Renal cortical epithelial cell (primary cell): Measurements from ENCODE around the gene PROZ. TPM values are rescaled to one million over a fixed set of nuclear protein-coding genes. Genes with fewer than 3 reads are reported as not detected.

Source experiments
- DNase-seq: peaks from one replicate; pipeline ENCODE4 v3.0.0-alpha.2; 2011; ENCODE audit warnings: low read depth
- total RNA-seq: library from RNA; depleted of rRNA; stranded (reverse); fragments of >200 nt; gene quantifications from 2 replicates; pipeline ENCODE4 v1.2.3, GENCODE V29; 2014

PROZ gene
- total RNA-seq, 1 donor from 2014 or later: not detected

DNA sequence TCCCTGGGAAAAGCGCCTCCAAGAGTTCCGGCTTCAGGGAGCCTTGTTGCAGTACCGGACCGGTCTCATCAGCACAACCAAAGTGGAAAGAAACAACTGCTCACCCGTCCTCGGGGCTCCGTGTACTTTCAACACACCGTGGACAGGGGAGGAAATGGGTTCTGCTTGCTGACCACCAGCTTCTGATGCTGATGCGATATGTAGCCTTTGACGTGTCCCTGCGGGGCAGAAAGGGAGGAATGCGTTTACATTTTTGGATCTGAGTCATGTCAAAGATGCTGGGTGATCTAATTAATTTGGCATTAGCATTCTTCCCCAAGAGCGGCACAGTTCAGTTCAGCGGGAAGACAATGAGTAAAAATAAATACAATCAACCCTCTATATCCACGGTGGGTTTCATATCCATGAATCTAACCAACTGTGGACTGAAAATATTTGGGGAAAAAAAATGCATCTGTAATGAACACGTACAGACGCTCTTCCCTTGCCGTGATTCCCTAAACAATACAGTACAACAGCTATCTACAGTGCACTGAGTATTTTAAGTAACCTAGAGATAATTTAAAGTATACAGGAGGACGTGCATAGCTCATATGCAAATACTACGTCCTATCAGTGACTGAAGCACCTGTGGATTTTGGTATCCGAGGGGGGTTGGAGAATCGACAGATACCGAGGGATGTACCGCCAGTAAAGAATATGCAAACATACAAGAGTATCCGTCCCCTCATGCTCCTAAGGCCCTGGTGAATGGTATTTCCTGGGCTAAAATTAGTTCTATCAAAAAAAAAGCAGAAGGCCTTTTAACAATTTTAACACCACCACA, 19.8 kb downstream of the PROZ start:
- no peak for DNase-seq

DNA sequence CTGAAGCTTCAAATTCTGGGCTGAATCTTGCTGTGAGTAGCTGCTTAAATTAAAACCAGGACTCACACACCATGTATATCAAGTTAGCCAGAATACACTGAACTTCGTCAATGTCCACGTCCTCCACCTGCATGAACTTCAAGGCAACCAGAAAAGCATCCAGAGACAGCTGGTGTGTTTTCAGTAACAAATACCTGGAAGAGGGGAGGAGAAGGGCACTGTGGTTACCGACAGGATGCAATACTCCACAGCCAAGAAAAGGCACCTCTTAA, 20.4 kb downstream of the PROZ start:
- DNase-seq: no peak

DNA sequence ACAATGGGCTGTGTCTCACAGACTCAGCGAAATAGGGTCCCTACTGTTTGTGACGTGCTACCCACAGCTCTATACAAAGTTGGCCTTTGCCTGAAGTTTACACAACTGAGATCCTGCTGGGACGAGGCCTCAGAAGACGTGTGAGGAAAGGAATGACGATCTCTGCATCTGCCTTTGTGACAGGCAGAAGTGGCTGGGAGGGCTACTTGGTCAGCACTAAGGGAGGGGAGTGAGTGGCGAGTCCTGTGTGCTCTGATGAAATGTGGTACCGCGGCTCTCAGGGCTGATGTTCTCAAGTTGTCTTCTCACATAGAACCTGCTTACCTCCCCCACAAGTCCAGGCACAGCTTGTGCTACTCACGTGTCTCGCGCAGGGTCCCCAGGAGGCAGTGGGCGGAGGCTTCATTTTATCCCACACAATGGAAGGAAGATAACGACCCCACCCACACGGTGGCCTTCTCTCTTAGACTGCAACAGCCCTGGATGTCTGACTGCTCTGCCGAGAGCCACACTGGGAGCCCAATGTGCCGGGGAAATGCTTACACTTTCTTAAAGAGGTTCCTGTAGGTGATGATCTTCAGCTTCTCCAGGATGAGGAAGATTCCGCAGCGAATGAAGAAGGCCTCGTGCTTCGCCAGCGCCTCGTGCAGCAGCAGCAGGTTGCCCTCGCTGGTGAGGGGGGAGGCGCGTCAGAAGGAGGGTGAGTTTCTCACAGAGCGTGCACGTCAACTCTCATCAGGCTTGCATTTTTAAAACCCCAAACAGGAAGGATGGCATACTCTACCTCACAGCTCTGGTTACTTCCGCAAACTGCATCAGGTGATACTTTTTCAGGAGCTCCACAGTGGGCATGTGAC, 21.2 kb downstream of the PROZ start:
- DNase-seq: no peak

DNA sequence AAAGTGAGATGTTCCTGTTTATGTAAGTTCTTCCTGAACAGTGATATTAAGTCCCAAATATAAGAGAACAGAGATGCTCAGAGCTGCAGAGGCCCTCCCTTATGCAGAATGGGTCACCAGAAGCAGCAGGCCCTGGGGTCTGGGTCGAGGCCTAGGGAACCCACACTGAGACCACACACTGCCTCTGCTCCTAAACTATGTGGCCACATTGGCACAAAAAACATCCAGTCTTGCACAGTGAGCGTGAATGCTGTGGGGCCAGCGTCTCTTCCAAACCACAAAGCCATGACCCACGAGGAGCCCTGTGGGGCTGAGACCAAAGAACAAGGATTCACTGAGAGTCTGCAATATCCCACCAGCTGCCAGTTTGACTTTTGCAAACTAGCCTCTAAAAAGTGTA, 23.6 kb downstream of the PROZ start:
- DNase-seq: no peak

DNA sequence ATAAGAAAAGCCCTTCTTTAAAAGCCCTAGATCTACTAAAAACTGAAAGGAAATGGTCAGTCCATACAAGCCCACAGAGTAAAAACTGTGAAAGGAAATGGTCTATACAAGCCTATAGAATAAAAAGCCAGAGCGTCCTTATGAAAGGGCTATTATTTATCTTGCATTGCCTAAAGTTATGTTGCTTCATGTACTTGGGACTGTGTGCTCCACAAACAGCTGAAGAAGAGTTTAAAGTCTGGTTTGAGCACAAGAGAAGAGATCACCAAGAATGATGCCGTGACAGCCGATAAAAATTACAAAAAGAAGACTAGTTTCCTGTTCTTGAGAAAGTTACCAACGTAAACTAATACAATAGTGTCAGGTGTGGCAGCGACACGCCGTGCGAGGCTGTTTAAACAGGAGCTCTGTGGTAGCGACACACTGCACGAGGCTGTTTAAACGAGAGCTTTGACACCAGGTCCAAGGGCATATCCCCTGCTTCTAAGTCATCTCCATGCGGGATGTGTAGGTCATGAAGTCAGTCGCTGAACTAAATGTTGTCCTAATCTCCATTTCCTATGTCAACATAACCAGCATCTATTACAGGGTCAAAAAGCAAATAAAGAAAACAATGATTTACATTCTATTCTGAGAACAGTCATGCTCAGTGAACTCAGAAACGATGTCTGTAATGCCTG, 25.1 kb downstream of the PROZ start:
- DNase-seq: no peak

DNA sequence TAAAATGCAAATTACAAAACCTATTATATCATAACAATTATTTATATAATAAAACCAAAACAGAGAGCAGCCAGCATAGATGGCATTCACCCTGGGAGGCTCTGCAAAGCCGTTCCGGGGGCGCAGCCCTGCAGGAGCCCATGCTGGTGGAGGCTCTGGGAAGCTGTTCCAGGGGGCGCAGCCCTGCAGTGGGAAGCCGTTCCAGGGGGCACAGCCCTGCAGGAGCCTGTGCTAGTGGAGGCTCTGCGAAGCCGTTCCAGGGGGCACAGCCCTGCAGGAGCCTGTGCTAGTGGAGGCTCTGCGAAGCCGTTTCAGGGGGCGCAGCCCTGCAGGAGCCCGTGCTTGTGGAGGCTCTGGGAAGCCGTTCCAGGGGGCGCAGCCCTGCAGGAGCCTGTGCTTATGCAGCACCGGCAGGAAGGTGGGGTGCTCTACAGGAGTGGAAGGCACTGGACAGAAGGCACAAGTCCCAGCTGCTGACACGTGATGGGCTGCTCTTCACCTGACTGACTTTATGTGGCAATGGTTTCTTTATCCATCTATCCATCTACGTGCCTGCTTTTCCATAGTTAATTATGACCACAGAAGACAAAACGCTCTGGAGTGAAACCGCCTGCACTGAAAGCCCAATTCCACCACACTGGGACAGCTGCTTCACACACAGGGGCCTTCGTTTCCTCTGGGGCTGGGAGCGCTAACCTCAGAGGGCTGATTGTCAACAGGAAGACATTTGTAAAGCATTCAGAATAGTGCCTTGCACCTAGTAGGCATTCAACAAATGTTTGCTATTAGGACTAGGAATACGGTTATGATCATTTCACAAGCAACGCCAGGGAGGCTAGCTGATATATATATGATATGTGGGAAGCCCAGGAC, 26.4 kb downstream of the PROZ start:
- DNase-seq: no peak

DNA sequence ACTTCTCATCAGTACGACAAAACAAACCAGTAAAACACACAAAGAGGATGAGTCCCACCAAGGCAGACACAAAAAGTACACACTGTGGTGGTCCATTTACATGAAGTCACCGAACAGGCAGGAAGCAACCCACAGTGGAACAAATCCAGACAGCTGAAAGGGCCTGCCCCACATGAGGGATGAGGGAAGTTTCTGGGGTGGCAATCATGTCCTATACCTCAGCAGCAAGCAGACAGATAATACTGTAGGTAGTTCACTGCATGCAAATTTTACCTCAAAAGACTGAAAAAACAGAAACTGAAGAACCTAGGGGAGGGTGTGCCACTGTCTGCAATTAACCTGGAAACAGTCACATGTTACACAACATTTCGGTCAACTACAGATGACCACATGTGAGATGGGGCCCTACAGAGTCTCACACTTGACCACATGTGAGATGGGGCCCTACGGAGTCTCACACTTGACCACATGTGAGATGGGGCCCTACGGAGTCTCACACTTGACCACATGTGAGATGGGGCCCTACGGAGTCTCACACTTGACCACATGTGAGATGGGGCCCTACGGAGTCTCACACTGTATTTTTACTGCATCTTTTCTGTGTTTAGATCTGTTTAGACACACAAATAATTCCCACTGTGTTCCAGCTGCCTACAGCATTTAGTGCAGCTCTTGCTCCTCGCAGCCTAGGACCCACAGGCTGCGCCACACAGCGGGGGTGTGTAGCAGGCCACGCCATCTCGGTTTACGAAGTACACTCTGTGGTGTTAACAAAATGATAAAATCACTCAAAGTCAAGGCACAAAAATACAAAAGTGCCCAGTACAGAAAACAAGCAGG, 27.8 kb downstream of the PROZ start:
- DNase-seq: no peak

DNA sequence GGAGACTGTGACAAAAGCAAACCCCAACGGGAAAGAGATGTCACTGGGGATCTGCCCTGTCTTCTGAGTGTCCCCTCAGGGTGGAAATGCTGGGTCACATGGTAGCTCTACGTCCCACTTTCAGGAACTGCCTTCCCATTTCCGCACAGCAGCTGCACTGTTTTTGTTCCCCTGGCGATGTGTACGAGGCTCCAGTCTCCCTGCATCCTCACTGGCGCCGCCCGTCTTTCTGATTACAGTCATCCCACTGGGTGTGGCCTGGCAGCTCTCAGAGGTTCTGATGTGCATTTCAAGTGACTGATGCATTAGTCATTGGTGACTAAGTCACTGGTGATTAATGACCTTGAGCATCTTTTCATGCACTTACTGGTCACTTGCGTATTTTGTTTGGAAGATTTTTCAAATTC, 28.8 kb downstream of the PROZ start:
- DNase-seq: peak; percentile 100

DNA sequence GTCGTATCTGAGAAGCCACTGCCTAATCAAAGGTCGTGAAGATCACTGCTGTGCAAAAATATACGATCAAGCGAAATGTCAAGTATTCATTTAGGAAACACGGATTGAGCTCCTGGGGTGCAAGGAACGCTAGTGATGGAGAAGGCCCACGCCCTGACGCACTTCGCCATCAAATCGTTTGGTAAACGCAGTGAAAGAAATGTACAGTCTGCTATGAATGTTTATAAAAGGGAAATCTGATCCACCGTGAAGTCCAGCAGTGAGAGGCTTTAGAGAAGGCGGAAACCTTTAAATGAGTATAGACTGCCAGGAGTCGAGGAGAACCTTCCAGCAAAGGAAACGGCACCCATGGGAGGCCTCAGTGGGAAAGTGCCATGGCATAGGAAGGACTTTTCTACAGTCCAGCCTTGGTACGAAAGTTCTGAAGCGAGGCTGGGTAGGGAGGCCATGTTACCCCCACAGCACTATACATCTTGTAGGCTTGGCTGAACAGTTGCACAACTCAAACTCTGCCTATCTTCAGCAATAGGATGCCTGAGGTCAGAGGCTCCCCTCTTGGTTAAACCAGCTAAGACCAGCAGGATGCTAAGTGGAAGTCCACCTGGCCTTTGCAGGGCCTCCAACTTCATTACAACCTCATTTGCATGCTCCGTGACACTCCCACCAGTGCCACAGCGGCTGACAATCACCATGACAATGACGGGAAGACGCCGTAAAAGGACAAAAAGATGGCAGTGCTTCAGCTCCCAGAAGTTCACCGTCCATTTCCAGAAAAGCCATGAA, 29.6 kb downstream of the PROZ start:
- DNase-seq: no peak

DNA sequence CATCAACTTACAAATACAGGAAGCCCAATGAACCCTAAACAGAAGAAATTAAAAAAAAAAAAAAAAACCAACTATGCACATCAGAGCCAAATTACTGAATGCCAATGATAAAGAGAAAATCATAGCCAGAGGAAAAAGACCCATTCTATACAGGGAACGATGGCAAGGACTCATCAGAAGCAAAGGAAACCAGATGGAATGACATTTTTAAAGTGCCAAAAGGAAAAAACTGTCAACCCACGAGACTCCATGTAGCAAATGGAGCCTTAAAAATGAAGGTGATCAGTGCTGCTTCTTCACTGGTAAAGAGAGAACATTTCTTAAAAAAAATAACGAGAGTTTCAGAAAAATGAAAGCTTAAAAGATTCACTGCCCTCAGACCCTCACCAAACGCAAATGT, 31.7 kb downstream of the PROZ start:
- no peak for DNase-seq

DNA sequence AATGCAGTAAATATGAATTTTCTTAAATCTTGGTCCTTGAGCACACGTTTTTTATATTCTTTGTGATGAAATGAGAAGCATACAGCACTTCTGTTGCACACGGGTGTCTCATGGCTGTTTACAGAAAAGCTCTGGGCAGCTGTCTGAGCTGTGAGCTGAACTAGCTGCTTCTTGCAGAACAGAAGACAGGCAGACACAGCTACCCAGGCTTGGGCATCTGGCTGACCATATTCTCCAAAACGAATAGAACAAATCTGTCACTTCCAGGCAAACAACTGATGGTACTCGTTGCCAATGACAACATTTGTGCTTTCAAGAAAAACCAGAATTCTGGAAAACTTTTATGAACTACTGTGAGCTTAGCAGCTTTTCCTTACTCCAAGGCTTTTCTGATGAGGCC, 33.8 kb downstream of the PROZ start:
- no peak for DNase-seq

DNA sequence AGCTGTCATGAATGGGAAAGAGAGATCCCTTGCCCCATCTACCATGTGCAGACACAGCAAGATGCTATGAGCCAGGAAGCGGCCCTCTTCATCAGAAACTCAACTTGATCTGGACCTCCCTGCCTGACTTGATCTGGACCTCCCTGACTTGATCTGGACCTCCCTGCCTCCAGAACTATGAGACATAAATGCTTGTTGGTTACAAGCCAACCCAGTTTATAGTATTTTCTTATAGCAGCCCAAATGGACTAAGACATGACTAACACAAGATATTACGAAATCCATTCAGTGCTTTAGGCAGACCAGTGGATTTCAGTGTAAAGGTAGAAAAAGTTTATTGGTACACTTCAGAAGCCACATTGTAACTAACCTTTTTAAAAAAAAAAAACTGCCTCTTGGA, 34.5 kb downstream of the PROZ start:
- peak; percentile 88 for DNase-seq

DNA sequence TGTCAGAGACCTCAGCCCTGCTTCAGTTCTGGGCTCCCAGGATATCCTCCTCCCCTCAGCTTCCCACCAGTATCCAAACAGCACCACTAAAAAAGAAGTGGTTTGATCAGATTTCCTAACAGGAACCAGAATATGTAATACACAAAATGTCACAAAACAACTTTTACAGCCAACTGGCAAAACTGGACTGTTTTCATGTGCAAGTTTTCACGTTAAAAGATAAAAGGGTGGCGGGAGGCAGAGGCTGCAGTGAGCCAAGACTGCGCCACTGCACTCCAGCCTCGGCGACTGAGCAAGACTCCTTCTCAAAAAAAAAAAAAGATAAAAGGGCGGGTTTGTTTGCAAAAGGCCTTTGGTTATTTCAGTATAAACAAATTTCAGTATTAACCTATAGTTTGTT, 36.9 kb downstream of the PROZ start:
- DNase-seq: no peak

DNA sequence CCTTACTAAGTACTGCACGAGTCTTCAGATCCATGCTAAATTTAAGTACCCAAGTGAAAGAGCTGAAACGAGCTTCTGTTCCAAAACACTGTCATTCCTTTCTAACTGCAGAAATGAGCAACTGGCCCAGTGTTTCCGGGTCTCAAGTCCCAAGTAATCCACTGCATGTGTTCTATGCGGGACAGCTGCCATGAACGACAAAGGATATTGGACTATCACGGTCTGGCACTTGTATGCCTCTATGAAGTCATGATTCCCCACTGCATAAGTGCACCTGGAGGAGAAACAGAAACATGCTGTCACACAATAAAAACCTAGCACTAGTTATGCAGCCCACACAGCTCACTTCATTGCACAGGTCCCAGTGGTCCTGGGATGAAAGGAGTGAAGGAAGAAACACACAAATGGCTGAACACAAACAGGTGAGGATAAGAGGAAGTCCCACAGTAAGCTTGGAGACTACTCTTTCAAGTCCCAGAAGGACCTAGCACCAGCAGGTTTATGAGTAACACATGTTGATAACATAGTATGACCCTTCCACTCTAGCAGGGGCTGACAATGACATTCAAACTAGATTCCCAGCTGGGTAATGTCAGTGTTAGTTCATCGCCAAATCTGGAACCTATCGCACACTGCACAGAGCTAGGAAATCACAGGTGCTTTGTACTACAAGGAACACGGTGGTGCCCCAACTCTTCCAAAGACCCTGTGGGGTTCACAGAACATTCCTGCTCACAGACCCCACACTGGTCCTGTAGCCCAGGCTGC, 38.7 kb downstream of the PROZ start:
- DNase-seq: no peak

DNA sequence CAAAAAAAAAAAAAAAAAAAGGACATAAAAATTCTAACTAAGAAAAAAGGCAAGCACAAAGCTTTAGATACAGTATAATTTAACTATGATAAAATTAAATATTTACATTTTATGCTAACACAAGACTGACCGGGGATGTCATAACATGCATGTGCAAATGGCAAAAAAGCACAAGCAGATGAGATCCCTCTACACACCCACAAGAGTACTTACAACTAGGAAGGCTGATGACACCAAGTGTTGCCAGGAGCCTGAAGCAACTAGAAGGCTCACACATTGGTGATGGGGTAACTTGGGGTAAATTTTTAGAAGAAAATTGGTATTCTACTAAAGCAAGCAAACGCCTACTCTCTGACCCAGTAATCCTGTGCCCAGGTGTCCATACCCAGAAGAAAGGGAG, 43.4 kb downstream of the PROZ start:
- no peak for DNase-seq

DNA sequence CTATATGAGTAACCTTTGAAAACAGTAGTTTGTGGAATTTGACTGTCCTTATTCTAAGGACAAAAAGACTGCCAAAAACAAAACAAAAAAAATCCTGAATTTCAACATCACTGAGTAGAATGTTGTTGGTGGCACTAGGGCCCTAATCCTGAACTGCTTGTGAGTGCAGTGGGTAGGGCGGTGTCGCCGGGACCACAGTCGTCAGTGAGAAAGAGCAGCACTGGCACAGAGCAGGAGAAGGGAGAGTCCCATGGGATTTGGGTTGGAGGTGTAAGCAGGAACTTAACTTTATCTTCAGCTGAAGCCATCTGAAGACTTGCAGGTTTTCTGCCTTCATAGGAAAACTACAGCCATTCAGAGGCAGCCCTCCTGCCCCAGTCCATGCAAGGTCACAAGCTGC, 44.5 kb downstream of the PROZ start:
- no peak for DNase-seq

DNA sequence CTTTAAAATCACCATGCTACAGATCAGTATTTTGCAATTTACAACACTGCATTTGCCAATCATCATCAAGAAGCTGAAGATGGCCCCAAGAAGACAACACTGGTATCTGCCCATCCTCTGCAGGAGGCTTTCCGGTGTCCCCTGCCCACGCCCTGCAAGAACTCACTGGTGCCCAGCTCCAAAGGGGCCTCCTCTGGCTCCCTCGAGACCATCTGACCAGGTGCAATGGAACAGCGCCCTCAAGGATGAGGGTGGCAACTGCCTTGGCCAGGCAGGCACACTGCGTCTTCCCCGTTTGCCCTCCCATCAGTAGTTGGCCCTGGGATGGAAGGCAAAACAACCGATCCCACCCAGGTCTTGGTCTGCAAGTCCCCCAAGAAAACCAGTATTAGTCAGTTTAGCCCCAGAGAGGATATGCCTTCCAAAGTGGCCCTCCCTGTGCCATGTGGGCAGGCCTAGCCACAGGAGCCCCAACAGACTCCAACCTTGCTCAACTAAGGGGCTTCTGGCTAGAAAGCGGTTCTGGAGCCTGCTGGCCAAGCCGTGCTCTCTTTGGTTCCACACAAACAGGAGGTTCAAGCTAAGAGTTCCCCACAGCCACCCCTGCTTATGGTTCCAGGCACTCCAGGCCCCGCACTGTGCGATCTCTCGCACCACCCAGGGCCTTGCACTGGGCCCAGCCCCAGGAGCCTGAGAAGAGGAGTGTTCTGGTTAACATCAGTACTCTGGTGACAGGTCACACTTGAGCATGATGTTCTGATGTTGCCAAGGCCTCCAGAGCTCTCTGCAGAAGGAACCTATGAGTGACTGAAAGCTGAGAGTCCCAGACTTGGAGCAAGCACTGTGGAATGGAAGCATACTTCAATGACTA, 45.3 kb downstream of the PROZ start:
- DNase-seq: no peak

DNA sequence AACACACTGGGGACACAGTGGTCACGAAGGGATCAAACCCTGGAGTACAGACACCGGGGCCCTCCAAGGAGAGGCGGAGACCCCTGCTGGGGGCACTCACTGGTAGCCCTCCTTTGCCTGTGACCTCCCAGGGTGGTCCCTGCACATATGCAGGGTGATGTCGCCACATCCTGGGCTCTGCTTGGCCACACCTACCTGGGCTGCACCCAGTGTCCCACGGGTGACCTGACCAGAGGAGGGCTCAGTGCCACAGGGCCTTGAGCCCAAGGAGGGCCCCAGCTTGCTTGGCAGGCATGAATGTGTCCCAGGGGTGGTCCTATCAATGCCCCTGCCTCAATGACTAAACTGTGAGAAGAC, 45.9 kb downstream of the PROZ start:
- no peak for DNase-seq
